Activated naive CD4-positive, alpha-beta T cell treated with anti-CD3 and anti-CD28 coated beads for 36 hours (primary cell): ENCODE data around the gene BSND. TPM values are rescaled to one million over a fixed set of nuclear protein-coding genes. Genes with fewer than 3 reads are reported as not detected.

ENCODE experiments used
- CTCF ChIA-PET: fragments of 350-600 bp; sonication (Branson Sonifier 250); formaldehyde crosslinking; loops from one replicate; lab custom pipeline; 2021; ENCODE audit warnings: antibody characterized with exemption; lab: Charles Lee
- DNase-seq: peaks from one replicate; pipeline ENCODE4 v3.0.0-alpha.2; 2020
- H3K27ac Mint-ChIP-seq: one replicate; pipeline ENCODE4 v1.8.0; 2021; ENCODE audit warnings: mild to moderate bottlenecking, mixed read lengths
- H3K27me3 Mint-ChIP-seq: one replicate; pipeline ENCODE4 v1.8.0; 2021; ENCODE audit warnings: low read depth, mixed read lengths
- H3K36me3 Mint-ChIP-seq: one replicate; pipeline ENCODE4 v1.8.0; 2021; ENCODE audit warnings: low read depth, mixed read lengths
- H3K4me1 Mint-ChIP-seq: one replicate; pipeline ENCODE4 v1.8.0; 2021; ENCODE audit warnings: low read depth, mixed read lengths
- H3K4me3 Mint-ChIP-seq: one replicate; pipeline ENCODE4 v1.8.0; 2021; ENCODE audit warnings: mild to moderate bottlenecking, moderate library complexity, mixed read lengths
- H3K9me3 Mint-ChIP-seq: one replicate; pipeline ENCODE4 v1.8.0; 2021; ENCODE audit warnings: mixed read lengths
- intact Hi-C: fragments of 100-400 bp; cut with micrococcal nuclease; formaldehyde crosslinking; loops from one replicate; pipeline ENCODE4 v1.15.1; 2023
- total RNA-seq, 2 experiments: library from RNA; stranded (reverse); gene quantifications; one replicate each; pipeline ENCODE4 v1.2.3, GENCODE V29; 2021

The BSND gene
- total RNA-seq, 2 experiments from 2014 or later = not detected

- no peak for DNase-seq
- H3K27ac Mint-ChIP-seq = no peak overlapping the region
- peaks cover 3% of the 10 kb centered on the region for H3K4me1 Mint-ChIP-seq
- intact Hi-C loops = no loop called here
- H3K9me3 Mint-ChIP-seq = no peaks in the 10 kb centered on the region
- H3K27me3 Mint-ChIP-seq = peaks cover 34% of the 10 kb centered on the region
- H3K4me3 Mint-ChIP-seq = no peak overlapping the region
- H3K36me3 Mint-ChIP-seq = no peaks in the 10 kb centered on the region
- CTCF ChIA-PET = interaction anchor here (0.8 to 2.4 kb wide), 5 partner anchors 19 to 44 kb away, joined by 3 to 7 read pairs (median 5); no protein-coding TSS in a partner anchor
These were observed 21.0 kb upstream of the BSND start for GRCh38 chr1:54977533-54978297.

- Mint-ChIP-seq H3K27ac (no peak overlapping the region), H3K36me3 (no peaks in the 10 kb centered on the region), H3K4me3 (no peak overlapping the region), H3K9me3 (no peaks in the 10 kb centered on the region), H3K4me1 (peaks cover 3% of the 10 kb centered on the region), H3K27me3 (peaks cover 34% of the 10 kb centered on the region)
- no peak for DNase-seq
- CTCF ChIA-PET = interaction anchor here (1.2 to 2.4 kb wide), 4 partner anchors 28 to 43 kb away, joined by 3 to 7 read pairs (median 6); no protein-coding TSS in a partner anchor
- intact Hi-C loops = no loop called here
These were observed 20.0 kb upstream of the BSND start for GRCh38 chr1:54978528-54979326.

GRCh38 chr1:54979327-54979891, 19.3 kb upstream of the BSND start:
- H3K27me3 Mint-ChIP-seq = peaks cover 34% of the 10 kb centered on the region
- CTCF ChIA-PET = interaction anchor here (1.4 kb wide), 1 partner anchor 43 kb away, joined by 3 read pairs; no protein-coding TSS in a partner anchor
- no peak overlapping the region for H3K4me3 Mint-ChIP-seq

GRCh38 chr1:54980046-54980527, 18.6 kb upstream of the BSND start:
- Mint-ChIP-seq H3K9me3 (no peaks in the 10 kb centered on the region), H3K27ac (no peak overlapping the region), H3K4me1 (peaks cover 3% of the 10 kb centered on the region), H3K4me3 (no peak overlapping the region), H3K27me3 (peaks cover 34% of the 10 kb centered on the region), H3K36me3 (no peaks in the 10 kb centered on the region)
- DNase-seq = no peak
- CTCF ChIA-PET = interaction anchor here (1.0 kb wide), 1 partner anchor 30 kb away, joined by 3 read pairs; no protein-coding TSS in a partner anchor
- intact Hi-C loops = no loop called here

More at GRCh38 chr1:54979327-54979891, 19.3 kb upstream of the BSND start:
- DNase-seq = no peak
- Mint-ChIP-seq H3K4me1 (peaks cover 3% of the 10 kb centered on the region), H3K27ac (no peak overlapping the region), H3K36me3 (no peaks in the 10 kb centered on the region), H3K9me3 (no peaks in the 10 kb centered on the region)
- intact Hi-C loops = no loop called here

GRCh38 chr1:54980528-54981241, 18.0 kb upstream of the BSND start, which contains the start of gene TMEM61:
Gene TMEM61, plus strand, starts transcription at chr1:54980628. Its CDS starts 438 bp downstream, at chr1:54981066.
- peaks cover 3% of the 10 kb centered on the region for H3K4me1 Mint-ChIP-seq
- intact Hi-C loops = no loop called here
- no peaks in the 10 kb centered on the region for H3K36me3 Mint-ChIP-seq
- peaks cover 34% of the 10 kb centered on the region for H3K27me3 Mint-ChIP-seq
- H3K4me3 Mint-ChIP-seq = no peak within 1 kb of the TSS
- CTCF ChIA-PET = interaction anchor here (1.0 kb wide), 1 partner anchor 31 kb away, joined by 3 read pairs; no protein-coding TSS in a partner anchor
- no peaks in the 10 kb centered on the region for H3K9me3 Mint-ChIP-seq
- H3K27ac Mint-ChIP-seq = no peak within 1 kb of the TSS
- DNase-seq = no peak

GRCh38 chr1:54981466-54981865, 17.3 kb upstream of the BSND start:
- intact Hi-C loops = no loop called here
- Mint-ChIP-seq H3K36me3 (no peaks in the 10 kb centered on the region), H3K4me1 (peaks cover 3% of the 10 kb centered on the region), H3K27me3 (peaks cover 34% of the 10 kb centered on the region), H3K27ac (no peak overlapping the region), H3K9me3 (no peaks in the 10 kb centered on the region), H3K4me3 (no peak overlapping the region)
- no peak for DNase-seq
- CTCF ChIA-PET = no interaction called here

GRCh38 chr1:54982739-54983138, 16.0 kb upstream of the BSND start:
- Mint-ChIP-seq H3K4me1 (peaks cover 3% of the 10 kb centered on the region), H3K4me3 (no peak overlapping the region), H3K27me3 (peaks cover 34% of the 10 kb centered on the region), H3K27ac (no peak overlapping the region), H3K9me3 (no peaks in the 10 kb centered on the region), H3K36me3 (no peaks in the 10 kb centered on the region)
- CTCF ChIA-PET = interaction anchor here (1.3 kb wide), 1 partner anchor 38 kb away, joined by 4 read pairs; no protein-coding TSS in a partner anchor
- DNase-seq = no peak
- intact Hi-C loops = no loop called here

GRCh38 chr1:54984131-54984842, 14.4 kb upstream of the BSND start:
- peaks cover 3% of the 10 kb centered on the region for H3K4me1 Mint-ChIP-seq
- CTCF ChIA-PET = interaction anchor here (1.6 to 1.9 kb wide), 2 partner anchors 12 to 39 kb away, joined by 7 read pairs; no protein-coding TSS in a partner anchor

GRCh38 chr1:54985556-54985955, 13.2 kb upstream of the BSND start:
- intact Hi-C loops = no loop called here
- H3K36me3 Mint-ChIP-seq = no peaks in the 10 kb centered on the region
- CTCF ChIA-PET = interaction anchor here (1.6 to 1.9 kb wide), 2 partner anchors 11 to 40 kb away, joined by 7 read pairs; no protein-coding TSS in a partner anchor
- no peak overlapping the region for H3K4me3 Mint-ChIP-seq
- H3K27ac Mint-ChIP-seq = no peak overlapping the region
- DNase-seq = no peak
- no peaks in the 10 kb centered on the region for H3K9me3 Mint-ChIP-seq
- peaks cover 23% of the 10 kb centered on the region for H3K27me3 Mint-ChIP-seq
- H3K4me1 Mint-ChIP-seq = peaks cover 3% of the 10 kb centered on the region

More at GRCh38 chr1:54984131-54984842, 14.4 kb upstream of the BSND start:
- H3K27ac Mint-ChIP-seq = no peak overlapping the region
- intact Hi-C loops = no loop called here
- H3K9me3 Mint-ChIP-seq = no peaks in the 10 kb centered on the region
- no peak for DNase-seq
- H3K36me3 Mint-ChIP-seq = no peaks in the 10 kb centered on the region
- H3K27me3 Mint-ChIP-seq = peaks cover 29% of the 10 kb centered on the region
- H3K4me3 Mint-ChIP-seq = no peak overlapping the region

GRCh38 chr1:54986025-54986424, 12.7 kb upstream of the BSND start:
- Mint-ChIP-seq H3K36me3 (no peaks in the 10 kb centered on the region), H3K4me3 (no peak overlapping the region), H3K27ac (no peak overlapping the region), H3K9me3 (no peaks in the 10 kb centered on the region), H3K4me1 (peaks cover 2% of the 10 kb centered on the region), H3K27me3 (peaks cover 22% of the 10 kb centered on the region)
- intact Hi-C loops = no loop called here
- CTCF ChIA-PET = no interaction called here
- no peak for DNase-seq

- H3K27me3 Mint-ChIP-seq = peaks cover 17% of the 10 kb centered on the region
- DNase-seq = no peak
- H3K4me3 Mint-ChIP-seq = no peak overlapping the region
- CTCF ChIA-PET = no interaction called here
- H3K27ac Mint-ChIP-seq = no peak overlapping the region
- no peaks in the 10 kb centered on the region for H3K9me3 Mint-ChIP-seq
- intact Hi-C loops = no loop called here
- no peaks in the 10 kb centered on the region for H3K36me3 Mint-ChIP-seq
- H3K4me1 Mint-ChIP-seq = no peaks in the 10 kb centered on the region
These were observed 12.2 kb upstream of the BSND start for GRCh38 chr1:54986533-54986932.
